ENCODE results near the gene MAP4K2.
"Not testable (repeated sequence)": the region's sequence is repeated elsewhere in the genome, so short reads cannot be mapped to it uniquely, and the experiment has no call there.

The MAP4K2 gene

GRCh38 chr11:64838600-64839334 lies 35.8 kb upstream of the MAP4K2 start:
- DNase-seq, result no peak

GRCh38 chr11:64837887-64838351 lies 34.9 kb upstream of the MAP4K2 start:
- no peak for DNase-seq

GRCh38 chr11:64836448-64837072 lies 33.5 kb upstream of the MAP4K2 start:
- no peak for DNase-seq

- DNase-seq, result no peak
These were observed 32.8 kb upstream of the MAP4K2 start for GRCh38 chr11:64835616-64836447.

GRCh38 chr11:64834723-64835615 lies 32.0 kb upstream of the MAP4K2 start:
- no peak for DNase-seq

GRCh38 chr11:64834031-64834722 lies 31.2 kb upstream of the MAP4K2 start:
- no peak for DNase-seq

- no peak for DNase-seq
These were observed 30.5 kb upstream of the MAP4K2 start for GRCh38 chr11:64833509-64833908.

GRCh38 chr11:64833198-64833502 lies 30.1 kb upstream of the MAP4K2 start:
- DNase-seq, result no peak

- no peak for DNase-seq
These were observed 29.6 kb upstream of the MAP4K2 start for GRCh38 chr11:64832467-64833197.

GRCh38 chr11:64831411-64831891 lies 28.4 kb upstream of the MAP4K2 start:
- DNase-seq, result no peak

- DNase-seq, result no peak
These were observed 26.7 kb upstream of the MAP4K2 start for GRCh38 chr11:64829536-64830251.

GRCh38 chr11:64827451-64827839 lies 24.4 kb upstream of the MAP4K2 start:
- DNase-seq, result no peak

GRCh38 chr11:64826578-64827450 lies 23.8 kb upstream of the MAP4K2 start:
- DNase-seq, result no peak

GRCh38 chr11:64826062-64826461 lies 23.0 kb upstream of the MAP4K2 start:
- DNase-seq, result no peak

GRCh38 chr11:64823568-64824119 lies 20.6 kb upstream of the MAP4K2 start:
- DNase-seq, result no peak

GRCh38 chr11:64817476-64817875 lies 14.5 kb upstream of the MAP4K2 start:
- no peak for DNase-seq

- not testable (repeated sequence) for DNase-seq
These were observed 12.4 kb upstream of the MAP4K2 start for GRCh38 chr11:64815433-64815832.

- DNase-seq, result no peak
These were observed 11.7 kb upstream of the MAP4K2 start for GRCh38 chr11:64814712-64815187.

GRCh38 chr11:64813826-64814225 lies 10.8 kb upstream of the MAP4K2 start:
- no peak for DNase-seq
